ENCODE data around the gene KDM2A.

- TF ChIP-seq CTCF (IDR thresholded peaks at IDR 0.05) (no peak), POLR2A (IDR thresholded peaks at IDR 0.05) (no peak), POLR2AphosphoS5 (IDR thresholded peaks at IDR 0.05) (no peak)
Measured at GRCh38 chr11:67165623-67166022, 46.6 kb downstream of the KDM2A start.
